HL-60/S4 (cell line): ENCODE measurements around the gene TCF15.
"Not testable (repeated sequence)": the region's sequence is repeated elsewhere in the genome, so short reads cannot be mapped to it uniquely, and the experiment has no call there.

Experiments
- in situ Hi-C: fragments of 300-500 bp; cut with MboI; formaldehyde crosslinking; loops from 2 replicates; pipeline ENCODE4 v1.14.3; 2022; ENCODE audit warnings: low sequenced_read_pairs

The TCF15 gene

GRCh38 chr20:642398-643174, 32.5 kb upstream of the TCF15 start:
- in situ Hi-C loops: no loop called here

GRCh38 chr20:642013-642397, 31.9 kb upstream of the TCF15 start:
- in situ Hi-C loops: not testable (repeated sequence)

- in situ Hi-C loops: no loop called here
Observed at GRCh38 chr20:641516-641875, 31.4 kb upstream of the TCF15 start.

- in situ Hi-C loops: no loop called here
Observed at GRCh38 chr20:640674-641515, 30.8 kb upstream of the TCF15 start.

- in situ Hi-C loops: no loop called here
Observed at GRCh38 chr20:638579-638978, 28.5 kb upstream of the TCF15 start.

- in situ Hi-C loops: no loop called here
Observed at GRCh38 chr20:637559-637958, 27.4 kb upstream of the TCF15 start.

- in situ Hi-C loops: no loop called here
Observed at GRCh38 chr20:635893-636338, 25.8 kb upstream of the TCF15 start.

GRCh38 chr20:635028-635892, 25.2 kb upstream of the TCF15 start:
- in situ Hi-C loops: no loop called here

GRCh38 chr20:634148-634925, 24.2 kb upstream of the TCF15 start:
- in situ Hi-C loops: loop anchor here (5.0 kb wide), 1 partner anchor 52 kb away; no protein-coding TSS in a partner anchor

GRCh38 chr20:631101-631500, 21.0 kb upstream of the TCF15 start:
- in situ Hi-C loops: loop anchor here (5.0 kb wide), 1 partner anchor 49 kb away; no protein-coding TSS in a partner anchor

- in situ Hi-C loops: no loop called here
Observed at GRCh38 chr20:626579-626978, 16.5 kb upstream of the TCF15 start.

GRCh38 chr20:625360-625932, 15.3 kb upstream of the TCF15 start:
- in situ Hi-C loops: no loop called here

- in situ Hi-C loops: no loop called here
Observed at GRCh38 chr20:623704-624103, 13.6 kb upstream of the TCF15 start.

- in situ Hi-C loops: no loop called here
Observed at GRCh38 chr20:623021-623420, 12.9 kb upstream of the TCF15 start.

- in situ Hi-C loops: no loop called here
Observed at GRCh38 chr20:622161-622560, 12.1 kb upstream of the TCF15 start.

- in situ Hi-C loops: no loop called here
Observed at GRCh38 chr20:621125-621756, 11.1 kb upstream of the TCF15 start.

- in situ Hi-C loops: no loop called here
Observed at GRCh38 chr20:620246-620645, 10.1 kb upstream of the TCF15 start.

GRCh38 chr20:618980-619379, 8.9 kb upstream of the TCF15 start:
- in situ Hi-C loops: no loop called here

GRCh38 chr20:617934-618690, 8.0 kb upstream of the TCF15 start:
- in situ Hi-C loops: no loop called here
